OCI-LY7 (cell line): ENCODE results near the gene PLEKHM3. TPM values are rescaled to one million over a fixed set of nuclear protein-coding genes. Genes with fewer than 3 reads are reported as not detected.

Experiments used
- small RNA-seq: library from RNA; depleted of rRNA; stranded (forward); fragments of <200 nt; gene quantifications from one replicate; pipeline ENCODE3, GENCODE V24; 2014
- total RNA-seq, 2 experiments: library from RNA; depleted of rRNA in 1 of 2; stranded (reverse); fragments of >200 nt in 1 of 2; shearing (Covaris generic) in 1 of 2; gene quantifications; 2 replicates each; pipeline ENCODE4 v1.2.3, GENCODE V29; 2014 to 2022

Gene PLEKHM3
- total RNA-seq, 2 experiments from 2014 or later = 3.7 to 6.3 TPM

Small RNA genes lying within 50 kb of the gene (small RNA-seq; reads per million reads assigned to genes)
- gene RNA5SP116 (not detected), gene RNU6-360P (not detected)

Other genes starting within 250 kb of the PLEKHM3 start
- not detected in 2 replicates for gene CRYGD, start 99.0 kb upstream of the PLEKHM3 start, total RNA-seq (2014; rRNA removed; shearing (Covaris generic))
- not detected in 2 replicates for gene CRYGD, start 99.0 kb upstream of the PLEKHM3 start, total RNA-seq (2022)
- gene CRYGC, start 104.3 kb upstream of the PLEKHM3 start, total RNA-seq (2014; rRNA removed; shearing (Covaris generic)) = not detected in 2 replicates
- gene CRYGC, start 104.3 kb upstream of the PLEKHM3 start, total RNA-seq (2022) = not detected in 2 replicates
- not detected in 2 replicates for gene CRYGB, start 120.6 kb upstream of the PLEKHM3 start, total RNA-seq (2014; rRNA removed; shearing (Covaris generic))
- not detected in 2 replicates for gene CRYGB, start 120.6 kb upstream of the PLEKHM3 start, total RNA-seq (2022)
- gene CRYGA, start 138.1 kb upstream of the PLEKHM3 start, total RNA-seq (2014; rRNA removed; shearing (Covaris generic)) = not detected in 2 replicates
- gene CRYGA, start 138.1 kb upstream of the PLEKHM3 start, total RNA-seq (2022) = not detected in 2 replicates
- gene C2orf80, start 164.5 kb upstream of the PLEKHM3 start, total RNA-seq (2014; rRNA removed; shearing (Covaris generic)) = not detected in 2 replicates
- gene C2orf80, start 164.5 kb upstream of the PLEKHM3 start, total RNA-seq (2022) = not detected in 2 replicates
- gene IDH1, start 229.5 kb upstream of the PLEKHM3 start, total RNA-seq (2014; rRNA removed; shearing (Covaris generic)) = 28.2 and 36.2 TPM in 2 replicates
- 48.9 and 57.2 TPM in 2 replicates for gene IDH1, start 229.5 kb upstream of the PLEKHM3 start, total RNA-seq (2022)
- 29.2 and 29.7 TPM in 2 replicates for gene PIKFYVE, start 240.7 kb upstream of the PLEKHM3 start, total RNA-seq (2014; rRNA removed; shearing (Covaris generic))
- 50.0 and 52.2 TPM in 2 replicates for gene PIKFYVE, start 240.7 kb upstream of the PLEKHM3 start, total RNA-seq (2022)